ENCODE data around the gene BMF.
A peak's percentile ranks its signal among the peaks of the same experiment; 100 is the strongest.

The BMF gene

GRCh38 chr15:40092256-40092978, 16.3 kb downstream of the BMF start:
- H3F3A ChIP-seq (ENCODE audit: insufficient read depth), result peaks cover 51% of the 10 kb centered on the region
- H3K36me3 ChIP-seq (ENCODE audit: low read length), result peaks cover 8% of the 10 kb centered on the region
- no peak overlapping the region for H3K4me3 ChIP-seq (ENCODE audit: insufficient read depth, low read length, poor library complexity, severe bottlenecking)
- peak overlapping the region; percentile 68 for H3K9ac ChIP-seq (ENCODE audit: low read length)
- H3K27me3 ChIP-seq (ENCODE audit: low read length), result no peaks in the 10 kb centered on the region
- TF ChIP-seq EZH2phosphoT487 (conservative IDR thresholded peaks at IDR 0.05; ENCODE audit: low read length), result no peak
- no peak for TF ChIP-seq CTCF (IDR thresholded peaks at IDR 0.05; ENCODE audit: insufficient read depth, low read length, poor library complexity, severe bottlenecking)
- no peaks in the 10 kb centered on the region for H3K9me2 ChIP-seq (replicated peaks; ENCODE audit: insufficient read depth, low read length)
- H3K27ac ChIP-seq (ENCODE audit: low read depth, low read length), result peak overlapping the region; percentile 98
- no peaks in the 10 kb centered on the region for H3K9me3 ChIP-seq (ENCODE audit: insufficient read depth, low read length)
- no peaks in the 10 kb centered on the region for H4K20me1 ChIP-seq (ENCODE audit: low read depth, low read length)
- peak overlapping the region; percentile 70 for H3K4me2 ChIP-seq (ENCODE audit: low read depth, low read length, poor library complexity, severe bottlenecking)
- H3K79me2 ChIP-seq (ENCODE audit: insufficient read depth, low read length), result peaks cover 36% of the 10 kb centered on the region
- H2AFZ ChIP-seq (ENCODE audit: low read depth, low read length, severe bottlenecking), result no peak overlapping the region

- Histone ChIP-seq H3K27ac (ENCODE audit: low read depth, low read length) (peak overlapping the region; percentile 98), H3K79me2 (ENCODE audit: insufficient read depth, low read length) (peaks cover 32% of the 10 kb centered on the region), H3K9me2 (replicated peaks; ENCODE audit: insufficient read depth, low read length) (no peaks in the 10 kb centered on the region), H3K4me2 (ENCODE audit: low read depth, low read length, poor library complexity, severe bottlenecking) (no peak overlapping the region), H4K20me1 (ENCODE audit: low read depth, low read length) (no peaks in the 10 kb centered on the region), H3F3A (ENCODE audit: insufficient read depth) (peaks cover 46% of the 10 kb centered on the region), H3K9ac (ENCODE audit: low read length) (no peak overlapping the region), H3K27me3 (ENCODE audit: low read length) (no peaks in the 10 kb centered on the region), H3K36me3 (ENCODE audit: low read length) (peaks cover 4% of the 10 kb centered on the region; the same call in 1 of the 2 replicates), H2AFZ (ENCODE audit: low read depth, low read length, severe bottlenecking) (no peak overlapping the region), H3K9me3 (ENCODE audit: insufficient read depth, low read length) (no peaks in the 10 kb centered on the region), H3K4me3 (ENCODE audit: insufficient read depth, low read length, poor library complexity, severe bottlenecking) (no peak overlapping the region)
- TF ChIP-seq EZH2phosphoT487 (conservative IDR thresholded peaks at IDR 0.05; ENCODE audit: low read length) (no peak), CTCF (IDR thresholded peaks at IDR 0.05; ENCODE audit: insufficient read depth, low read length, poor library complexity, severe bottlenecking) (no peak)
Measured at GRCh38 chr15:40091861-40092255, 16.8 kb downstream of the BMF start.

GRCh38 chr15:40090774-40091455, 17.8 kb downstream of the BMF start:
- Histone ChIP-seq H3K9me2 (replicated peaks; ENCODE audit: insufficient read depth, low read length) (no peaks in the 10 kb centered on the region), H3K27ac (ENCODE audit: low read depth, low read length) (no peak overlapping the region), H3K27me3 (ENCODE audit: low read length) (no peaks in the 10 kb centered on the region), H3K4me3 (ENCODE audit: insufficient read depth, low read length, poor library complexity, severe bottlenecking) (no peak overlapping the region), H3K9me3 (ENCODE audit: insufficient read depth, low read length) (no peaks in the 10 kb centered on the region), H2AFZ (ENCODE audit: low read depth, low read length, severe bottlenecking) (no peak overlapping the region), H3K36me3 (ENCODE audit: low read length) (peaks cover 4% of the 10 kb centered on the region; the same call in 1 of the 2 replicates), H3K79me2 (ENCODE audit: insufficient read depth, low read length) (peaks cover 32% of the 10 kb centered on the region), H3K9ac (ENCODE audit: low read length) (no peak overlapping the region), H3F3A (ENCODE audit: insufficient read depth) (peaks cover 37% of the 10 kb centered on the region), H3K4me2 (ENCODE audit: low read depth, low read length, poor library complexity, severe bottlenecking) (no peak overlapping the region), H4K20me1 (ENCODE audit: low read depth, low read length) (no peaks in the 10 kb centered on the region)
- no peak for TF ChIP-seq EZH2phosphoT487 (conservative IDR thresholded peaks at IDR 0.05; ENCODE audit: low read length)
- no peak for TF ChIP-seq CTCF (IDR thresholded peaks at IDR 0.05; ENCODE audit: insufficient read depth, low read length, poor library complexity, severe bottlenecking)

All from SU-DHL-6 (cell line).